C4-2B (cell line): Measurements from ENCODE around the gene SYNJ2.

Experiments used
- ZFX ChIP-seq: fragments of 450-650 bp; IDR thresholded peaks from 2 replicates; pipeline ENCODE4 v1.6.1; 2017
- TF ChIP-seq, protein P1 (sequence below): fragments of 450-650 bp; conservative IDR thresholded peaks from 2 replicates; pipeline ENCODE4 v1.5.1; 2017; ENCODE audit warnings: mild to moderate bottlenecking

DNA sequence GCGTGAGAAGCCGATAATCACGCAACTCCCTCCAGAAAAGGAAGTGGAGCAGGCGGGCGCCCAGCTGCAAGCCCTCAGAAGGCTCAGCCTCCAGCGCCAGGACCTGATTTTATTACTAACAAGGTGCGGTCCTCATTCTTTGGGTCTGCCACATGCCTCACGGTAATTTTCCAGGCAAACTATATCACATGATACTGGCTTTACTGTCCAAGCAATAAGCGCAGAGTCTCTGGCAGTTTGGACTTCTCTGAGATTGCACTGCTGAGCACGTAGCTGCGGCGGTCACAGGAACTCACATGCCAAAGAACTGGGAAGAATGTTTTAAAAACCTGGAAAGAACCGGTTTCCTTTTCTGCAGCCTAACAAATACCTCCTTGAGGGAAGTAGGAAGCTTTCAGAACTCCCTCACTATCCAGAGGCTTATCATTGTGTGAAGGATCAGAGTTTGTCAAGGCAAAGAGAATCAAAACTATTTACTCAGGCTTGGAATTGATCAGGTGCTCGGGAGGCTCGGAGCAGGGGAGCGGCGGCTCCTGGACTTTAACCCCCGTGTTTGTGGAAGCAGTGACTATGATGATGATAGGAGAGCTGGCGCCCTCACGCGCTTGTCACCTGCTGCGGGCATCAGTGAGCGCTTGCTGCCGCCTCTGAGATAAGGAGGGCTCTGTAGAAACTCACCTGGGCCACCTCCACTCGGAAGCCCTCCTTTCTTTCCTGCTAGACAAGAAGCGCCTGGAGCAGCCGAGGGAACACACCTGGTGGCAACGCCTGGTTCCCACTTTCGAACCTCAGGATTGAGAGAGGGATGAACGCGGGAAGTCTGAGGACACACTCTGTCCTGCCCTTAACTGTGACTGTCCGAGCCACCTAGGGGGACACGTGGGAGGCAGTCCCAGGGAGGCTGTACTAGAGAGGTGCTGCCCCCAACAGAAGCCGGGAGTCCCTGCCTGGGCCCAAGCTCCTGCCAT lies 27.2 kb upstream of the SYNJ2 start:
- TF ChIP-seq, protein P1, sequence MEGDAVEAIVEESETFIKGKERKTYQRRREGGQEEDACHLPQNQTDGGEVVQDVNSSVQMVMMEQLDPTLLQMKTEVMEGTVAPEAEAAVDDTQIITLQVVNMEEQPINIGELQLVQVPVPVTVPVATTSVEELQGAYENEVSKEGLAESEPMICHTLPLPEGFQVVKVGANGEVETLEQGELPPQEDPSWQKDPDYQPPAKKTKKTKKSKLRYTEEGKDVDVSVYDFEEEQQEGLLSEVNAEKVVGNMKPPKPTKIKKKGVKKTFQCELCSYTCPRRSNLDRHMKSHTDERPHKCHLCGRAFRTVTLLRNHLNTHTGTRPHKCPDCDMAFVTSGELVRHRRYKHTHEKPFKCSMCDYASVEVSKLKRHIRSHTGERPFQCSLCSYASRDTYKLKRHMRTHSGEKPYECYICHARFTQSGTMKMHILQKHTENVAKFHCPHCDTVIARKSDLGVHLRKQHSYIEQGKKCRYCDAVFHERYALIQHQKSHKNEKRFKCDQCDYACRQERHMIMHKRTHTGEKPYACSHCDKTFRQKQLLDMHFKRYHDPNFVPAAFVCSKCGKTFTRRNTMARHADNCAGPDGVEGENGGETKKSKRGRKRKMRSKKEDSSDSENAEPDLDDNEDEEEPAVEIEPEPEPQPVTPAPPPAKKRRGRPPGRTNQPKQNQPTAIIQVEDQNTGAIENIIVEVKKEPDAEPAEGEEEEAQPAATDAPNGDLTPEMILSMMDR: no peak
- TF ChIP-seq ZFX: no peak
